OCI-M2 (cell line): ENCODE results near the gene WTAP.
"Not testable (repeated sequence)": the region's sequence is repeated elsewhere in the genome, so short reads cannot be mapped to it uniquely, and the experiment has no call there.

Source experiments
- DNase-seq: peaks from one replicate; lab custom pipeline; 2025; ENCODE audit not compliant: unreplicated experiment; lab: John Stamatoyannopoulos, UW

Gene WTAP

GRCh38 chr6:159727717-159728445, 575 bp downstream of the WTAP start:
- no peak for DNase-seq

GRCh38 chr6:159728531-159728964, 1.2 kb downstream of the WTAP start:
- DNase-seq: no peak

- DNase-seq: no peak
These were observed 2.5 kb downstream of the WTAP start for GRCh38 chr6:159729598-159730331.

GRCh38 chr6:159730332-159730676, 3.0 kb downstream of the WTAP start:
- no peak for DNase-seq

GRCh38 chr6:159732550-159732949, 5.2 kb downstream of the WTAP start:
- not testable (repeated sequence) for DNase-seq

- not testable (repeated sequence) for DNase-seq
These were observed 6.1 kb downstream of the WTAP start for GRCh38 chr6:159733395-159733794.

GRCh38 chr6:159736908-159737307, 9.6 kb downstream of the WTAP start:
- no peak for DNase-seq

- DNase-seq: no peak
These were observed 12.0 kb downstream of the WTAP start for GRCh38 chr6:159739341-159739740.

- no peak for DNase-seq
These were observed 14.9 kb downstream of the WTAP start for GRCh38 chr6:159742165-159742564.

- DNase-seq: no peak
These were observed 17.8 kb downstream of the WTAP start for GRCh38 chr6:159745081-159745480.

GRCh38 chr6:159746759-159747158, 19.5 kb downstream of the WTAP start:
- DNase-seq: no peak

GRCh38 chr6:159748127-159748526, 20.8 kb downstream of the WTAP start:
- DNase-seq: not testable (repeated sequence)

GRCh38 chr6:159751448-159751847, 24.1 kb downstream of the WTAP start:
- no peak for DNase-seq

GRCh38 chr6:159753081-159753872, 26.0 kb downstream of the WTAP start:
- no peak for DNase-seq

GRCh38 chr6:159754401-159754800, 27.1 kb downstream of the WTAP start:
- DNase-seq: no peak

- no peak for DNase-seq
These were observed 27.9 kb downstream of the WTAP start for GRCh38 chr6:159754959-159755914.

- DNase-seq: no peak
These were observed 29.2 kb downstream of the WTAP start for GRCh38 chr6:159756508-159756907.

GRCh38 chr6:159758031-159759001, 31.0 kb downstream of the WTAP start:
- no peak for DNase-seq

GRCh38 chr6:159759645-159760044, 32.3 kb downstream of the WTAP start:
- no peak for DNase-seq
